Thyroid gland (tissue), 4 donors: Measurements from ENCODE around the gene POLR3A.

Source experiments
- POLR2A ChIP-seq, 2 donors: fragments of 450-650 bp; IDR thresholded peaks; one replicate each; pipeline ENCODE4 v1.6.1; 2017; ENCODE audit warnings: antibody characterized with exemption in 2 of 2, mild to moderate bottlenecking in 2 of 2, moderate library complexity in 1 of 2
- TF ChIP-seq, protein P1 (sequence below), 6 experiments: fragments of 200-600 bp in 3 of 6; fragments of 450-650 bp in 3 of 6; sonication (generic) in 3 of 6; IDR thresholded peaks; one replicate each; pipeline ENCODE4 v1.5.1; 2016 to 2019; ENCODE audit warnings: antibody characterized with exemption in 6 of 6, mild to moderate bottlenecking in 2 of 6, inconsistent platforms in 1 of 6, moderate library complexity in 1 of 6

DNA sequence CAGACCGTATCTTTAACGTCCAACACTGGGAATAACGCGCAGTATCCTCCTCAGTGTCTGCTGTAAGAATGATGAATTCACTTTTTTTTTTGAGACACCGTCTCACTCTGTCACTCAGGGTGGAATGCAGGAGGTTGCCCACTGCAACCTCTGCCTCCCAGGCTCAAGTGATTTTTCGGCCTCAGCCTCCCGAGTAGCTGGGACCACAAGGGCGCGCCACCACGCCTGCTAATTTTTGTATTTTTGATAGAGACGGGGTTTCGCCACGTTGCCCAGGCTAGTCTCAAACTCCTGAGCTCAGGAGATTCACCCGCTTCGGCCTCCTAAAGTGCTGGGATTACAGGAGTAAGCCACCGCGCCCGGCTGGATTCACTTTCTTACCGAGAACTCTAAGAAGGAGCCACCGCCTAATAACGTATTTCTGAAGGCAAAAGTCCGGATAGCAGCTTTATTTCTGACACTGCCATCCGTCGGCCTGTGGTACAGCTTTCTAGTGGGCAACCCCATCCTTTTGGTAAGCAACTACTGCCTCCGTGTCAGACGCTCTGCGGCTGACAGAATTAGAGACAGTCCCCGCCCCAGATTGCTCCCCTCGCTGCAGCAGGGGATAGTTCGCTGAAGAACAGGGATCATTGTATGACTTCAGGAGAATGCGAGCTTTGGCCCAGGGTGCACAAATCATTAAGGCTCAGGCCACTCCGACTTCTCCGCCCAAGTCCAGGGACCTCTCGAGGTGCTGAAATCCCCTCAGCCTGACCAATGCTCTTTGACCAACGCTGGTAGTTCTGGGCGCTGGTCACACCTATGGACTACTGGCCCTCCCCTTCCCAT lies 662 bp downstream of the POLR3A start:
- TF ChIP-seq, protein P1, sequence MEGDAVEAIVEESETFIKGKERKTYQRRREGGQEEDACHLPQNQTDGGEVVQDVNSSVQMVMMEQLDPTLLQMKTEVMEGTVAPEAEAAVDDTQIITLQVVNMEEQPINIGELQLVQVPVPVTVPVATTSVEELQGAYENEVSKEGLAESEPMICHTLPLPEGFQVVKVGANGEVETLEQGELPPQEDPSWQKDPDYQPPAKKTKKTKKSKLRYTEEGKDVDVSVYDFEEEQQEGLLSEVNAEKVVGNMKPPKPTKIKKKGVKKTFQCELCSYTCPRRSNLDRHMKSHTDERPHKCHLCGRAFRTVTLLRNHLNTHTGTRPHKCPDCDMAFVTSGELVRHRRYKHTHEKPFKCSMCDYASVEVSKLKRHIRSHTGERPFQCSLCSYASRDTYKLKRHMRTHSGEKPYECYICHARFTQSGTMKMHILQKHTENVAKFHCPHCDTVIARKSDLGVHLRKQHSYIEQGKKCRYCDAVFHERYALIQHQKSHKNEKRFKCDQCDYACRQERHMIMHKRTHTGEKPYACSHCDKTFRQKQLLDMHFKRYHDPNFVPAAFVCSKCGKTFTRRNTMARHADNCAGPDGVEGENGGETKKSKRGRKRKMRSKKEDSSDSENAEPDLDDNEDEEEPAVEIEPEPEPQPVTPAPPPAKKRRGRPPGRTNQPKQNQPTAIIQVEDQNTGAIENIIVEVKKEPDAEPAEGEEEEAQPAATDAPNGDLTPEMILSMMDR (IDR thresholded peaks at IDR 0.05) = no peak
- TF ChIP-seq POLR2A (IDR thresholded peaks at IDR 0.05) = no peak
